SK-N-SH treated with all-trans-retinoic acid at 6 μM for 48 hours (cell line): ENCODE measurements around the gene CCDC106.

Source experiments
- ARNTL ChIP-seq: fragments of 450-650 bp; formaldehyde crosslinking; IDR thresholded peaks from 2 replicates; pipeline ENCODE4 v1.5.0; 2020; ENCODE audit warnings: low read depth, mild to moderate bottlenecking, moderate library complexity, borderline replicate concordance
- OSR1 ChIP-seq: fragments of 250-450 bp; sonication (Bioruptor Pico); IDR thresholded peaks from 2 replicates; pipeline ENCODE4 v1.8.0; 2022; ENCODE audit warnings: moderate library complexity, mild to moderate bottlenecking, inconsistent platforms
- ZC3H10 ChIP-seq: fragments of 250-450 bp; sonication (Bioruptor Pico); IDR thresholded peaks from 2 replicates; pipeline ENCODE4 v1.5.1; 2021; ENCODE audit warnings: mild to moderate bottlenecking, moderate library complexity
- TF ChIP-seq, protein P1 (sequence below): fragments of 250-450 bp; sonication (Bioruptor Pico); IDR thresholded peaks from 2 replicates; pipeline ENCODE4 v1.8.0; 2020; ENCODE audit warnings: mild to moderate bottlenecking, moderate library complexity, borderline replicate concordance

DNA sequence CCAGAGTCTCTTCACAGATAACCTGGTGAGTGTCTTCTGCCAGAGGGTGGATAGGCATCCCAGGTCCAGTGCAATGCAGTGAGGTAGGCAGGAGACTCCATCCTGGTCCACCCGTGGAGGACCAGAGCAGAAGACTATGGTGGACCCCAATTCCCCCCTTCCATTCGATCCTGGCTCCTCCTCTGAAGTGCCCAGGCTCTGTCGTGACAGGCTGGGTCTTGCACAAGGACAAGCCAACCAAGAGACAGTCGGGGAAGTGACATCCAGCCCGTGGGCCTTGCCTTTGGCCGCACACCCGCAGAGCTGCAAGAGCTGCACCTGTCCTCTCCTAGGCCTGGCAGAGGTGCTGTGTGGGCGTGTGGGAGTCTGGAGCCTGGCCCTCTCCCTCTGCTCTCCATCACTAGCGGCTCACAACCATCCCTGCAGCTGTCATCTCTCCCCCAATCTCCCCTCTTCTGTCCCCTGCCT lies 26.8 kb upstream of the CCDC106 start:
- TF ChIP-seq, protein P1, sequence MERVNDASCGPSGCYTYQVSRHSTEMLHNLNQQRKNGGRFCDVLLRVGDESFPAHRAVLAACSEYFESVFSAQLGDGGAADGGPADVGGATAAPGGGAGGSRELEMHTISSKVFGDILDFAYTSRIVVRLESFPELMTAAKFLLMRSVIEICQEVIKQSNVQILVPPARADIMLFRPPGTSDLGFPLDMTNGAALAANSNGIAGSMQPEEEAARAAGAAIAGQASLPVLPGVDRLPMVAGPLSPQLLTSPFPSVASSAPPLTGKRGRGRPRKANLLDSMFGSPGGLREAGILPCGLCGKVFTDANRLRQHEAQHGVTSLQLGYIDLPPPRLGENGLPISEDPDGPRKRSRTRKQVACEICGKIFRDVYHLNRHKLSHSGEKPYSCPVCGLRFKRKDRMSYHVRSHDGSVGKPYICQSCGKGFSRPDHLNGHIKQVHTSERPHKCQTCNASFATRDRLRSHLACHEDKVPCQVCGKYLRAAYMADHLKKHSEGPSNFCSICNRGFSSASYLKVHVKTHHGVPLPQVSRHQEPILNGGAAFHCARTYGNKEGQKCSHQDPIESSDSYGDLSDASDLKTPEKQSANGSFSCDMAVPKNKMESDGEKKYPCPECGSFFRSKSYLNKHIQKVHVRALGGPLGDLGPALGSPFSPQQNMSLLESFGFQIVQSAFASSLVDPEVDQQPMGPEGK (CRISPR knock-in tag): no peak
- TF ChIP-seq ARNTL (CRISPR knock-in tag): no peak
- TF ChIP-seq OSR1 (CRISPR knock-in tag): no peak
- TF ChIP-seq ZC3H10 (CRISPR knock-in tag): no peak
